ENCODE results near the gene MAZ. TPM values are rescaled to one million over a fixed set of nuclear protein-coding genes. Genes with fewer than 3 reads are reported as not detected.
"Not testable (repeated sequence)": the region's sequence is repeated elsewhere in the genome, so short reads cannot be mapped to it uniquely, and the experiment has no call there.

The MAZ gene
- total and polyA plus RNA-seq, 2 donors: 136 to 171 TPM

GRCh38 chr16:29791845-29792807 lies 14.2 kb upstream of the MAZ start:
- no peak for DNase-seq (ENCODE audit: extremely low spot score)
- Histone ChIP-seq H3K36me3 (ENCODE audit: insufficient read depth) (no peaks in the 10 kb centered on the region), H3K4me3 (ENCODE audit: low read depth, low read length) (no peak overlapping the region), H3K27ac (ENCODE audit: low read depth) (no peak overlapping the region), H3K4me1 (ENCODE audit: insufficient read depth) (no peaks in the 10 kb centered on the region)
- 66% methylated on average over 9 of the region's 9 CpGs for WGBS

- H3K36me3 ChIP-seq (ENCODE audit: insufficient read depth); DNase-seq (ENCODE audit: extremely low spot score); H3K4me1 ChIP-seq (ENCODE audit: insufficient read depth); H3K27ac ChIP-seq (ENCODE audit: low read depth); H3K4me3 ChIP-seq (ENCODE audit: low read depth, low read length): not testable (repeated sequence)
- WGBS: 90% methylated on average over 18 of the region's 18 CpGs
Observed at GRCh38 chr16:29793153-29793552, 13.2 kb upstream of the MAZ start.

- Histone ChIP-seq H3K4me1 (ENCODE audit: insufficient read depth) (no peaks in the 10 kb centered on the region), H3K36me3 (ENCODE audit: insufficient read depth) (no peaks in the 10 kb centered on the region), H3K27ac (ENCODE audit: low read depth) (no peak overlapping the region), H3K4me3 (ENCODE audit: low read depth, low read length) (no peak overlapping the region)
- no peak for DNase-seq (ENCODE audit: extremely low spot score)
- 96% methylated on average over 3 of the region's 3 CpGs for WGBS
Observed at GRCh38 chr16:29794231-29794710, 12.1 kb upstream of the MAZ start.

GRCh38 chr16:29802416-29802935 lies 3.9 kb upstream of the MAZ start:
- H3K4me1 ChIP-seq (ENCODE audit: insufficient read depth): no peaks in the 10 kb centered on the region

GRCh38 chr16:29804020-29804419 lies 2.3 kb upstream of the MAZ start:
- Histone ChIP-seq H3K27ac (ENCODE audit: low read depth) (no peak overlapping the region), H3K4me1 (ENCODE audit: insufficient read depth) (no peaks in the 10 kb centered on the region), H3K36me3 (ENCODE audit: insufficient read depth) (peaks cover 4% of the 10 kb centered on the region), H3K4me3 (ENCODE audit: low read depth, low read length) (no peak overlapping the region)
- WGBS: 80% methylated on average over 8 of the region's 8 CpGs
- no peak for DNase-seq (ENCODE audit: extremely low spot score)

More at GRCh38 chr16:29802416-29802935, 3.9 kb upstream of the MAZ start:
- WGBS: 94% methylated on average over 8 of the region's 8 CpGs
- Histone ChIP-seq H3K36me3 (ENCODE audit: insufficient read depth) (peaks cover 4% of the 10 kb centered on the region), H3K27ac (ENCODE audit: low read depth) (no peak overlapping the region), H3K4me3 (ENCODE audit: low read depth, low read length) (no peak overlapping the region)
- DNase-seq (ENCODE audit: extremely low spot score): no peak

GRCh38 chr16:29804455-29805231 lies 1.7 kb upstream of the MAZ start:
- Histone ChIP-seq H3K27ac (ENCODE audit: low read depth) (peak overlapping the region; percentile 96), H3K4me3 (ENCODE audit: low read depth, low read length) (peak overlapping the region; percentile 56), H3K4me1 (ENCODE audit: insufficient read depth) (no peaks in the 10 kb centered on the region), H3K36me3 (ENCODE audit: insufficient read depth) (peaks cover 4% of the 10 kb centered on the region)
- DNase-seq (ENCODE audit: extremely low spot score): no peak
- 3% methylated on average over 26 of the region's 26 CpGs for WGBS

- WGBS: under 1% methylated on average over 100 of the region's 103 CpGs
- Histone ChIP-seq H3K4me3 (ENCODE audit: low read depth, low read length) (peak overlapping the region; percentile 56), H3K4me1 (ENCODE audit: insufficient read depth) (no peaks in the 10 kb centered on the region), H3K27ac (ENCODE audit: low read depth) (peak overlapping the region; percentile 96), H3K36me3 (ENCODE audit: insufficient read depth) (no peaks in the 10 kb centered on the region)
- peak; percentile 93 for DNase-seq (ENCODE audit: extremely low spot score)
Observed at GRCh38 chr16:29805232-29806098, 864 bp upstream of the MAZ start.

GRCh38 chr16:29806641-29807425 lies 504 bp downstream of the MAZ start:
- DNase-seq (ENCODE audit: extremely low spot score): no peak
- peak overlapping the region; percentile 86 for H3K27ac ChIP-seq (ENCODE audit: low read depth)
- H3K4me3 ChIP-seq (ENCODE audit: low read depth, low read length): peak overlapping the region; percentile 72
- under 1% methylated on average over 99 of the region's 99 CpGs for WGBS
- H3K4me1 ChIP-seq (ENCODE audit: insufficient read depth): no peaks in the 10 kb centered on the region
- H3K36me3 ChIP-seq (ENCODE audit: insufficient read depth): no peaks in the 10 kb centered on the region

GRCh38 chr16:29807426-29808218 lies 1.3 kb downstream of the MAZ start:
- 2% methylated on average over 69 of the region's 69 CpGs for WGBS
- no peak for DNase-seq (ENCODE audit: extremely low spot score)
- Histone ChIP-seq H3K4me1 (ENCODE audit: insufficient read depth) (no peaks in the 10 kb centered on the region), H3K4me3 (ENCODE audit: low read depth, low read length) (peak overlapping the region; percentile 72), H3K36me3 (ENCODE audit: insufficient read depth) (no peaks in the 10 kb centered on the region), H3K27ac (ENCODE audit: low read depth) (peak overlapping the region; percentile 86)

GRCh38 chr16:29808219-29808900 lies 2.0 kb downstream of the MAZ start:
- Histone ChIP-seq H3K4me1 (ENCODE audit: insufficient read depth) (no peaks in the 10 kb centered on the region), H3K27ac (ENCODE audit: low read depth) (peak overlapping the region; percentile 86), H3K4me3 (ENCODE audit: low read depth, low read length) (peak overlapping the region; percentile 72), H3K36me3 (ENCODE audit: insufficient read depth) (no peaks in the 10 kb centered on the region)
- no peak for DNase-seq (ENCODE audit: extremely low spot score)
- WGBS: 43% methylated on average over 25 of the region's 25 CpGs

GRCh38 chr16:29809031-29809747 lies 2.9 kb downstream of the MAZ start:
- 75% methylated on average over 31 of the region's 31 CpGs for WGBS
- no peak overlapping the region for H3K4me3 ChIP-seq (ENCODE audit: low read depth, low read length)
- DNase-seq (ENCODE audit: extremely low spot score): no peak

More at GRCh38 chr16:29809031-29809747, 2.9 kb downstream of the MAZ start:
- Histone ChIP-seq H3K36me3 (ENCODE audit: insufficient read depth) (no peaks in the 10 kb centered on the region), H3K4me1 (ENCODE audit: insufficient read depth) (no peaks in the 10 kb centered on the region), H3K27ac (ENCODE audit: low read depth) (no peak overlapping the region)
